IMR-90 (cell line): ENCODE measurements around the gene HS6ST3. TPM values are rescaled to one million over a fixed set of nuclear protein-coding genes. Genes with fewer than 3 reads are reported as not detected.

Experiments used
- ATAC-seq: fragments of 200-7000 bp; cut with Tn5 transposase; 2 replicates; pipeline ENCODE4 v1.9.1; 2020; ENCODE audit warnings: low read depth, mild to moderate bottlenecking, moderate library complexity
- BruUV-seq: library from RNA; stranded (reverse); fragments of 400-500 nt; replicated peaks from 2 replicates; lab custom pipeline; 2021; lab: Mats Ljungman, UMichigan
- CTCF ChIA-PET: fragments of 300-600 bp; formaldehyde crosslinking; extraction: SDS; loops from one replicate; lab custom pipeline; 2021; ENCODE audit warnings: antibody characterized with exemption; lab: Yijun Ruan, JAX
- POLR2A ChIA-PET: fragments of 300-600 bp; sonication (Branson Sonifier 250); formaldehyde crosslinking; loops from one replicate; lab custom pipeline; 2022; ENCODE audit warnings: antibody characterized with exemption; ENCODE audit not compliant: unreplicated experiment; lab: Charles Lee
- DNase-seq: peaks from one replicate; pipeline ENCODE4 v3.0.0; 2013
- H2AFZ ChIP-seq: replicated peaks from 2 replicates; pipeline ENCODE3; 2013; ENCODE audit warnings: low read length, mild to moderate bottlenecking; ENCODE audit not compliant: poor library complexity
- H2AK5ac ChIP-seq: 2 replicates; pipeline ENCODE4 v1.6.1; 2013; ENCODE audit warnings: low read depth, low read length, inconsistent platforms
- H2AK9ac ChIP-seq: replicated peaks from 2 replicates; pipeline ENCODE3; 2013; ENCODE audit warnings: mild to moderate bottlenecking, low read depth, low read length, moderate library complexity; ENCODE audit not compliant: poor library complexity
- H2BK120ac ChIP-seq: 2 replicates; pipeline ENCODE4 v1.6.1; 2013; ENCODE audit warnings: low read depth, low read length, inconsistent platforms
- H2BK15ac ChIP-seq: 3 replicates; pipeline ENCODE4 v1.6.1; 2013; ENCODE audit warnings: low read depth, low read length, inconsistent platforms
- H2BK20ac ChIP-seq: 2 replicates; pipeline ENCODE4 v1.6.1; 2013; ENCODE audit warnings: low read depth, mild to moderate bottlenecking, inconsistent platforms, low read length, moderate library complexity
- H2BK5ac ChIP-seq: 2 replicates; pipeline ENCODE4 v1.6.1; 2013; ENCODE audit warnings: mild to moderate bottlenecking, low read depth, low read length, inconsistent platforms; ENCODE audit not compliant: poor library complexity, severe bottlenecking
- H3K14ac ChIP-seq: replicated peaks from 2 replicates; pipeline ENCODE4 v1.6.1; 2013; ENCODE audit warnings: low read depth, low read length, inconsistent platforms
- H3K18ac ChIP-seq: 2 replicates; pipeline ENCODE4 v1.6.1; 2013; ENCODE audit warnings: low read depth, low read length, control low read depth
- H3K23ac ChIP-seq: 2 replicates; pipeline ENCODE4 v1.6.1; 2013; ENCODE audit warnings: low read depth, low read length, inconsistent platforms
- H3K27ac ChIP-seq: 2 replicates; pipeline ENCODE4 v1.5.1; 2013; ENCODE audit warnings: mild to moderate bottlenecking, control low read depth, low read length; ENCODE audit not compliant: insufficient read depth
- H3K27me3 ChIP-seq: 2 replicates; pipeline ENCODE4 v1.6.1; 2013; ENCODE audit warnings: low read length; ENCODE audit not compliant: control insufficient read depth, insufficient read depth
- H3K36me3 ChIP-seq: 2 replicates; pipeline ENCODE4 v1.6.1; 2013; ENCODE audit warnings: low read length, mixed read lengths; ENCODE audit not compliant: control insufficient read depth, insufficient read depth
- H3K4ac ChIP-seq: 2 replicates; pipeline ENCODE4 v1.6.1; 2013; ENCODE audit warnings: low read depth, low read length, inconsistent platforms
- H3K4me1 ChIP-seq: 2 replicates; pipeline ENCODE4 v1.6.1; 2013; ENCODE audit warnings: low read length, mixed read lengths; ENCODE audit not compliant: control insufficient read depth, insufficient read depth
- H3K4me2 ChIP-seq: 2 replicates; pipeline ENCODE4 v1.6.1; 2013; ENCODE audit warnings: low read depth, mild to moderate bottlenecking, control low read depth, low read length, moderate library complexity
- H3K4me3 ChIP-seq: 2 replicates; pipeline ENCODE4 v1.5.1; 2013; ENCODE audit warnings: low read depth, mild to moderate bottlenecking, control low read depth, low read length, moderate library complexity; ENCODE audit not compliant: insufficient read depth
- H3K56ac ChIP-seq: 2 replicates; pipeline ENCODE4 v1.6.1; 2013; ENCODE audit warnings: low read length, inconsistent platforms; ENCODE audit not compliant: insufficient read depth; ENCODE audit errors: extremely low read depth
- H3K79me1 ChIP-seq, 2 experiments: 2 replicates each; pipeline ENCODE4 v1.6.1; 2013; ENCODE audit warnings: low read length in 2 of 2, inconsistent platforms in 1 of 2, low read depth in 1 of 2
- H3K9ac ChIP-seq: 2 replicates; pipeline ENCODE4 v1.6.1; 2013; ENCODE audit warnings: low read depth, low read length, control low read depth
- H3K9me1 ChIP-seq: 2 replicates; pipeline ENCODE4 v1.6.1; 2013; ENCODE audit warnings: low read length, inconsistent platforms; ENCODE audit not compliant: insufficient read depth
- H3K9me3 ChIP-seq: 2 replicates; pipeline ENCODE4 v1.6.1; 2013; ENCODE audit warnings: low read length; ENCODE audit not compliant: control insufficient read depth, insufficient read depth
- H4K20me1 ChIP-seq: 2 replicates; pipeline ENCODE4 v1.6.1; 2013; ENCODE audit warnings: low read length, inconsistent platforms; ENCODE audit not compliant: insufficient read depth
- H4K5ac ChIP-seq: 2 replicates; pipeline ENCODE4 v1.6.1; 2013; ENCODE audit warnings: mild to moderate bottlenecking, low read depth, low read length, control low read depth
- H4K8ac ChIP-seq, 2 experiments: 2 replicates each; pipeline ENCODE4 v1.6.1; 2013; ENCODE audit warnings: low read depth in 2 of 2, low read length in 2 of 2, control low read depth in 1 of 2, inconsistent platforms in 1 of 2
- H4K91ac ChIP-seq: 2 replicates; pipeline ENCODE4 v1.6.1; 2013; ENCODE audit warnings: low read depth, low read length, inconsistent platforms; ENCODE audit not compliant: insufficient read depth
- BHLHE40 ChIP-seq: fragments of 150-350 bp; IDR thresholded peaks from 2 replicates; pipeline ENCODE4 v1.6.1; 2016; ENCODE audit warnings: mild to moderate bottlenecking, low read depth, low read length
- CEBPB ChIP-seq: IDR thresholded peaks from 2 replicates; pipeline ENCODE4 v1.6.1; 2012; ENCODE audit warnings: low read depth, low read length, improper control_type of control experiment
- FOS ChIP-seq: fragments of 150-350 bp; IDR thresholded peaks from 2 replicates; pipeline ENCODE4 v1.6.1; 2016; ENCODE audit warnings: low read depth, low read length
- MAFK ChIP-seq: IDR thresholded peaks from 2 replicates; pipeline ENCODE4 v1.6.1; 2012; ENCODE audit warnings: low read depth, low read length, improper control_type of control experiment
- MAZ ChIP-seq: IDR thresholded peaks from 2 replicates; pipeline ENCODE4 v1.6.1; 2012; ENCODE audit warnings: low read depth, mild to moderate bottlenecking, low read length, improper control_type of control experiment, moderate library complexity, borderline replicate concordance
- NFE2L2 ChIP-seq: fragments of 150-350 bp; IDR thresholded peaks from 2 replicates; pipeline ENCODE4 v1.6.1; 2016; ENCODE audit warnings: low read depth, mild to moderate bottlenecking, low read length
- POLR2A ChIP-seq: IDR thresholded peaks from 2 replicates; pipeline ENCODE4 v1.6.1; 2012; ENCODE audit warnings: mild to moderate bottlenecking, low read depth, low read length
- RFX5 ChIP-seq: IDR thresholded peaks from 2 replicates; pipeline ENCODE4 v1.8.0; 2012; ENCODE audit warnings: low read depth, mild to moderate bottlenecking, low read length, moderate library complexity
- WGBS, 2 experiments: methylation state at CpG; one replicate each; pipeline versions ENCODE4 v1.1.5 to v1.1.7; 2013; ENCODE audit warnings: missing lambda C conversion rate in 2 of 2; ENCODE audit not compliant: insufficient read length in 1 of 2; ENCODE audit errors: extremely low coverage in 2 of 2; 5-methylcytosine and 5-hydroxymethylcytosine counted together
- dilution Hi-C: fragments of 300-500 bp; cut with HindIII; formaldehyde crosslinking; loops from one replicate; pipeline ENCODE4 v1.14.3; 2018; ENCODE audit warnings: low sequenced_read_pairs; ENCODE audit not compliant: unreplicated experiment
- in situ Hi-C: fragments of 300-500 bp; cut with MboI; formaldehyde crosslinking; loops from 3 replicates; pipeline ENCODE4 v1.14.3; 2019; ENCODE audit warnings: low sequenced_read_pairs, inconsistent platforms, mixed read lengths
- intact Hi-C: fragments of 100-400 bp; cut with micrococcal nuclease; formaldehyde crosslinking; loops from 2 replicates; pipeline ENCODE4 v1.10.0; 2022
- polyA plus RNA-seq, 3 experiments: library from polyadenylated mRNA; depleted of rRNA; stranded (reverse); fragments of >200 nt; gene quantifications; 2 replicates each; pipeline ENCODE4 v1.2.3, GENCODE V29; 2012; ENCODE audit warnings: low replicate concordance in 1 of 3
- total RNA-seq: library from RNA; depleted of rRNA; stranded (reverse); fragments of >200 nt; gene quantifications from 2 replicates; pipeline ENCODE4 v1.2.3, GENCODE V29; 2012

The HS6ST3 gene
- total and polyA plus RNA-seq, 2 of the 4 experiments (the other 2 are of a cell fraction), result not detected

DNA sequence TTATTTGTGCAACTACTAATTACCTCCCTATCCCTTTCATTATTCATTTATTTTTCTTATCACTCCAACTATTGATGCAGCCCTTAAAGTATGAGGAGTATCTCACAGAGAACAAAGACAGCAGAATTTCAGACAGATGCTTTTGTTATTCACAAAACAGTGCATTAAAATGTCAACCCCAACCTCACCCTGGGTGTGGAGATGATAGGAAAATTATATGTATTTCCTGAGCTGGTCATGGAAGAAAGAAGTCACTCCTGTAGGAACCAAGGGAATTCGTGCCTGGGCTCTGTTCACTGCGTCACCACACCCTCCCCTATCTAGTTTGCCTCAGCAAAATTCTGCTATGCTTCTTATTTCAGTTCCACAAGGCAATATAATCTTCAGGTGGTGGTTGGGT is 588.9 kb downstream of the HS6ST3 start:
- Histone ChIP-seq H3K36me3 (no peaks in the 10 kb centered on the region), H4K5ac (no peak overlapping the region), H3K18ac (no peak overlapping the region), H3K27me3 (no peaks in the 10 kb centered on the region), H2BK120ac (no peak overlapping the region), H4K8ac (no peak overlapping the region), H3K9ac (no peak overlapping the region), H2AK5ac (no peak overlapping the region), H3K56ac (no peak overlapping the region), H2AFZ (no peak overlapping the region), H3K14ac (no peak overlapping the region), H3K4me2 (no peak overlapping the region), H3K79me1 (no peaks in the 10 kb centered on the region), H2BK15ac (no peak overlapping the region), H2BK20ac (no peak overlapping the region), H3K4me1 (no peaks in the 10 kb centered on the region), H3K23ac (no peak overlapping the region), H3K27ac (no peak overlapping the region), H2BK5ac (no peak overlapping the region), H3K4ac (no peak overlapping the region), H4K20me1 (no peaks in the 10 kb centered on the region), H3K9me1 (no peaks in the 10 kb centered on the region), H3K4me3 (no peak overlapping the region), H3K9me3 (peaks cover 10% of the 10 kb centered on the region; the same call in 1 of the 2 replicates), H2AK9ac (no peak overlapping the region), H4K91ac (no peak overlapping the region)
- no TSS peak for BruUV-seq
- POLR2A ChIA-PET, result no interaction called here
- DNase-seq, result no peak
- TF ChIP-seq POLR2A (no peak), CEBPB (no peak), NFE2L2 (no peak), RFX5 (no peak), BHLHE40 (no peak), MAFK (no peak), FOS (no peak), MAZ (no peak)
- no peak for ATAC-seq
- in situ Hi-C loops, result no loop called here
- intact Hi-C loops, result no loop called here
- WGBS, 2 experiments, result no CpG with 5 or more reads among the region's 2 CpGs
- CTCF ChIA-PET, result no interaction called here
- dilution Hi-C loops, result no loop called here
